Measurements from ENCODE around the gene LMCD1.

The LMCD1 gene

GRCh38 chr3:8492744-8493511 is 8.7 kb upstream of the LMCD1 start:
- no peaks in the 10 kb centered on the region for H4K20me1 ChIP-seq (ENCODE audit: low read depth, low read length)
- H3K4me2 ChIP-seq (ENCODE audit: low read depth, low read length, poor library complexity, severe bottlenecking): no peak overlapping the region
- H2AFZ ChIP-seq (ENCODE audit: low read depth, low read length, severe bottlenecking): no peak overlapping the region
- H3K9me3 ChIP-seq (ENCODE audit: insufficient read depth, low read length): no peaks in the 10 kb centered on the region
- no peaks in the 10 kb centered on the region for H3K36me3 ChIP-seq (ENCODE audit: low read length)
- no peak overlapping the region for H3K4me3 ChIP-seq (ENCODE audit: insufficient read depth, low read length, poor library complexity, severe bottlenecking)
- no peak overlapping the region for H3K9ac ChIP-seq (ENCODE audit: low read length)
- H3K79me2 ChIP-seq (ENCODE audit: insufficient read depth, low read length): no peaks in the 10 kb centered on the region
- H3K27ac ChIP-seq (ENCODE audit: low read depth, low read length): no peak overlapping the region
- H3K9me2 ChIP-seq (replicated peaks; ENCODE audit: insufficient read depth, low read length): no peaks in the 10 kb centered on the region
- TF ChIP-seq EZH2phosphoT487 (conservative IDR thresholded peaks at IDR 0.05; ENCODE audit: low read length): no peak
- TF ChIP-seq CTCF (IDR thresholded peaks at IDR 0.05; ENCODE audit: insufficient read depth, low read length, poor library complexity, severe bottlenecking): no peak
- no peaks in the 10 kb centered on the region for H3F3A ChIP-seq (ENCODE audit: insufficient read depth)
- no peaks in the 10 kb centered on the region for H3K27me3 ChIP-seq (ENCODE audit: low read length)

- no peak overlapping the region for H3K27ac ChIP-seq (ENCODE audit: low read depth, low read length)
- no peak overlapping the region for H3K9ac ChIP-seq (ENCODE audit: low read length)
- H3F3A ChIP-seq (ENCODE audit: insufficient read depth): no peaks in the 10 kb centered on the region
- H2AFZ ChIP-seq (ENCODE audit: low read depth, low read length, severe bottlenecking): no peak overlapping the region
- H3K36me3 ChIP-seq (ENCODE audit: low read length): no peaks in the 10 kb centered on the region
- H4K20me1 ChIP-seq (ENCODE audit: low read depth, low read length): no peaks in the 10 kb centered on the region
- H3K9me2 ChIP-seq (replicated peaks; ENCODE audit: insufficient read depth, low read length): no peaks in the 10 kb centered on the region
- H3K4me3 ChIP-seq (ENCODE audit: insufficient read depth, low read length, poor library complexity, severe bottlenecking): no peak overlapping the region
- no peaks in the 10 kb centered on the region for H3K27me3 ChIP-seq (ENCODE audit: low read length)
- no peaks in the 10 kb centered on the region for H3K79me2 ChIP-seq (ENCODE audit: insufficient read depth, low read length)
- no peaks in the 10 kb centered on the region for H3K9me3 ChIP-seq (ENCODE audit: insufficient read depth, low read length)
- H3K4me2 ChIP-seq (ENCODE audit: low read depth, low read length, poor library complexity, severe bottlenecking): no peak overlapping the region
- TF ChIP-seq EZH2phosphoT487 (conservative IDR thresholded peaks at IDR 0.05; ENCODE audit: low read length) (no peak), CTCF (IDR thresholded peaks at IDR 0.05; ENCODE audit: insufficient read depth, low read length, poor library complexity, severe bottlenecking) (no peak)
Observed at GRCh38 chr3:8493744-8494143, 7.9 kb upstream of the LMCD1 start.

GRCh38 chr3:8494327-8494726 is 7.3 kb upstream of the LMCD1 start:
- Histone ChIP-seq H3K4me2 (ENCODE audit: low read depth, low read length, poor library complexity, severe bottlenecking) (no peak overlapping the region), H3K9ac (ENCODE audit: low read length) (no peak overlapping the region), H3K79me2 (ENCODE audit: insufficient read depth, low read length) (no peaks in the 10 kb centered on the region), H3K4me3 (ENCODE audit: insufficient read depth, low read length, poor library complexity, severe bottlenecking) (no peak overlapping the region), H3K36me3 (ENCODE audit: low read length) (no peaks in the 10 kb centered on the region), H3K9me3 (ENCODE audit: insufficient read depth, low read length) (no peaks in the 10 kb centered on the region), H3F3A (ENCODE audit: insufficient read depth) (no peaks in the 10 kb centered on the region), H4K20me1 (ENCODE audit: low read depth, low read length) (no peaks in the 10 kb centered on the region), H2AFZ (ENCODE audit: low read depth, low read length, severe bottlenecking) (no peak overlapping the region), H3K27ac (ENCODE audit: low read depth, low read length) (no peak overlapping the region), H3K9me2 (replicated peaks; ENCODE audit: insufficient read depth, low read length) (no peaks in the 10 kb centered on the region), H3K27me3 (ENCODE audit: low read length) (no peaks in the 10 kb centered on the region)
- TF ChIP-seq EZH2phosphoT487 (conservative IDR thresholded peaks at IDR 0.05; ENCODE audit: low read length) (no peak), CTCF (IDR thresholded peaks at IDR 0.05; ENCODE audit: insufficient read depth, low read length, poor library complexity, severe bottlenecking) (no peak)
